GM18517 (cell line): ENCODE measurements around the gene SEC23B.

Experiments
- ATAC-seq: cut with Tn5 transposase; IDR thresholded peaks from one replicate; pipeline ENCODE4 v1.9.1; 2021; ENCODE audit warnings: mild to moderate bottlenecking, moderate library complexity; ENCODE audit not compliant: unreplicated experiment

SEC23B gene

DNA sequence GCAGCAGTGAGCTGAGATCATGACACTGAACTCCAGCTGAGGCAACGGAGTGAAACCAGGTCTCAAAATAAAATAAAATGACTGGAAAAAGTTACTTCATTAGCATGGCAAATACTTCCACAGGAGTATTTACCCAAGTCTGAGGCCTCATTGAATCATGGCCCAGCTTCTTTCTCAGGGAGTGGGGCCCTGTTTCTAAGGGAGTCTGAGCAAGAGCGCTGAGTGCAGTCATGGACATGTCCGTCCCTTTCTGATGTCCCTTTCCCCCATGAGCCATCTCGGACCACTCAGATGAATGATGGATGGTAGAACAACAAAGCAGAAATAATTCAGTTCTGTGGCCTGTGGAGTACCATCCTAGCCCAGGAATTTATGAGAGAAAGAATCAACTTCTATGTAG lies 72.3 kb downstream of the SEC23B start:
- no peak for ATAC-seq

GRCh38 chr20:18585134-18585533 lies 77.4 kb downstream of the SEC23B start:
- ATAC-seq, result no peak

DNA sequence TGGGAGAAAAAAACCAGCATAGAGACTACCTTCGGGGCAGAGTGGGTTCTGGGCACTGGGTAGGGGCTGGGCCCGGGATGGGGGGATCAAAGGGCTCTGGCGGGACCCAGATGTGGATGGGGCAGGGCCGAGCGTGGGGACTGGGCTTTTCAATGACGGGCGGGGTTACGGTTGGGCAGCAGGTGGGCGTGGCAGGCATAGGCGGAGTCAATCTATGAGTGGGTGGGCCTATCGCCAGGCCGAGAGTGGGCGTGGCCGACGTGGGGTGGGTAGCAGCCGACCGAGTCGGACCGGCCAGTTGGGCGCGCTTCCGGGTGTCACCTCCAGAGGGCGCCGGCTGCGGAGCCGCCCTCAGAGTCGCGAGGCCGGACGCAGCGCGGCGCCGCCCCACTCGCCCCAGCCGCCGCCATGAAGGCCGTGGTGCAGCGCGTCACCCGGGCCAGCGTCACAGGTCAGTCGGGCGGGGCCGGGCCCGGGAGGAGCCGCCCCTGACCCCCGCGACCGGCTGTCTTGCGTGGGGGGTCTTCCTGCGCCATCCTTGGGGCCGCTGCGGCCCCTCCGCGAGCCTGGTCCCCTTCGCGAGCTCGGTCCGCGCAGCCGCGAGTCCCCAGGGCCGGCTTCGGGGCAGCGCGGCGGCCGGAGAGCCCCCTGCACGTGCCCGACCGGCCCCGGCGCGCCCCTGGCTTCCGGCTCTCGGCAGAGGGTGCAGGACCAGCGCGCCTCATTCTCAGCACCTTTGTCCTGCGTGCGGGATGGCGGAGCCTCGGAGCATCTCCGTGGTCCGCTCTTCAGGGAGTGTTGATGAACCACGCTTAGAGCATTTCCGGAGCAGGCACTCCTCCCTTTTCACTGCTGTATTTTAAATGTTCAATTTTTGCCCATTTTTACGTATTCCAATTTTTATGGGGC lies 80.2 kb downstream of the SEC23B start, which contains the start of gene DTD1:
Gene DTD1, plus strand, starts transcription at position 390 of the 909 bp plus-strand sequence. Its CDS starts 19 bp downstream, at position 409.
- ATAC-seq, result peak; percentile 89

- no peak for ATAC-seq
These were observed 80.8 kb downstream of the SEC23B start for GRCh38 chr20:18588574-18588933.

DNA sequence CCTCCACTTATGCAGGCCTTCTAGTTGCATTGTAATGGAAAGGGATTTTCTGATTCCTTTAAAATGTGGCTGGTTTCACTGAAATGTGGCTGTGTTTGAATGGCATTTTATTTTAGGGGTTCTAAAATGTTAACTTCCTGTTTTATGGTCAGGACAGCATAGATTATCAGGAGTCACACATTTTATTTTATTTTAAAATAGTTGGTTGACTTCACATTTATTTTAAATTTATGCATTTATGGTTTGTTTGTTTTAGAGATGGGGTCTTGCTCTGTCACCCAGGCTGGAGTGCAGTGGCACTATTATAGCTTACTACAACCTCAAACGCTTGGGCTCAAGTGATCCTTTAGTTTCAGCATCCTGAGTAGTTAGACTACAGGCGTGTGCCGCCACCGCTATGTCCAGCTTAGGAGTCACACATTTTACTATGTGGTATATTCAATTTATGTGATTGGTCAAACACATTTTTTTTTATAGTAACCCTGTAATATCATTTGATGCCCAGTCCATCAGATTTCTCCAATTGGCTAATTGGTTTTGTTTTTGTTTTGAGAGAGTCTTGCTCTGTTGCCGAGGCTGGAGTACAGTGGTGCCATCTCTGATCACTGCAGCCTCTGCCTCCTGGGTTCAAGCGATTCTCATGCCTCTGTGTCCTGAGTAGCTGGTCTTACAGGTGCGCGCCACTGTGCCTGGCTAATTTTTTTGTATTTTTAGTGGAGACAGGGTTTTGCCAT lies 82.4 kb downstream of the SEC23B start:
- no peak for ATAC-seq

- ATAC-seq, result no peak
These were observed 88.5 kb downstream of the SEC23B start for GRCh38 chr20:18596270-18596669.

DNA sequence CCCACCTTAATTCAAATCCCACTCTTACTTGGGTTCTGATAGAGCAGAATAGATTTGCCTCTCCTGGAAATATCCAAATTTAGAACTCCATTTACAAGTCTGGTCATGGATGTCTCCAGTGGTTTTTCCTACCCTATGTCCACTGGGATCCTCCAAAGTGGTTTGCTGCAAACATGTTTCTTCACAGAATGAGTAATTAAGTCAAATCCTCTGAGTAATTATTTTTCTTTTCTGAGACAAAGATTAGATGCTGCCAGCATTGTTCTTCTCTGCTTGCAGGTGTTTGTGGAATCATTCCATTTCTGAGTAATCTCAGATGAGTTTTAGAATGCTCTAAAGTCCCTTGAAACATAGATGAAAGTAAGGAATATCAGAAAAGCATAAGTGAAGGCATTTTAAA lies 102.0 kb downstream of the SEC23B start:
- ATAC-seq, result no peak
